Panc1 (cell line): ENCODE data around the gene EEF1A2. TPM values are rescaled to one million over a fixed set of nuclear protein-coding genes. Genes with fewer than 3 reads are reported as not detected.
A peak's percentile ranks its signal among the peaks of the same experiment; 100 is the strongest.

Experiments
- ATAC-seq: fragments of 200-7000 bp; cut with Tn5 transposase; 2 replicates; pipeline ENCODE4 v1.9.1; 2020; ENCODE audit warnings: mild to moderate bottlenecking, moderate library complexity
- BruUV-seq: library from RNA; stranded (reverse); fragments of 400-500 nt; replicated peaks from 2 replicates; lab custom pipeline; 2021; lab: Mats Ljungman, UMichigan
- CTCF ChIA-PET: fragments of 300-600 bp; sonication (Branson Sonifier 250); formaldehyde crosslinking; loops from one replicate; lab custom pipeline; 2022; ENCODE audit warnings: antibody characterized with exemption; lab: Charles Lee
- POLR2A ChIA-PET: fragments of 300-600 bp; sonication (Branson Sonifier 250); formaldehyde crosslinking; loops from one replicate; lab custom pipeline; 2022; ENCODE audit warnings: antibody characterized with exemption; lab: Charles Lee
- DNase-seq: peaks from one replicate; pipeline ENCODE4 v3.0.0-alpha.2; 2010; ENCODE audit warnings: low read depth, low spot score
- H3K27ac ChIP-seq: 2 replicates; pipeline ENCODE4 v1.5.1; 2011; ENCODE audit warnings: mild to moderate bottlenecking, low read length, inconsistent platforms
- H3K27me3 ChIP-seq: fragments of 200-500 bp; sonication (Bioruptor generic); 2 replicates; pipeline ENCODE4 v1.6.0; 2014; ENCODE audit warnings: low read length, inconsistent platforms; ENCODE audit not compliant: control insufficient read depth, insufficient read depth
- H3K36me3 ChIP-seq: fragments of 200-500 bp; sonication (Bioruptor generic); 2 replicates; pipeline ENCODE4 v1.5.1; 2014; ENCODE audit warnings: inconsistent platforms, mild to moderate bottlenecking, low read length, moderate library complexity; ENCODE audit not compliant: control insufficient read depth, insufficient read depth
- H3K4me1 ChIP-seq: 2 replicates; pipeline ENCODE4 v1.5.1; 2011; ENCODE audit warnings: inconsistent platforms, mild to moderate bottlenecking, low read length, moderate library complexity; ENCODE audit not compliant: control insufficient read depth, insufficient read depth
- H3K4me3 ChIP-seq, 2 experiments: 2 replicates each; pipeline ENCODE4 v1.5.1; 2011 to 2012; ENCODE audit warnings: low read depth in 2 of 2, low read length in 2 of 2, mild to moderate bottlenecking in 2 of 2, inconsistent platforms in 1 of 2, moderate library complexity in 1 of 2
- H3K9me3 ChIP-seq: fragments of 200-500 bp; sonication (Bioruptor generic); 2 replicates; pipeline ENCODE4 v1.5.1; 2014; ENCODE audit warnings: low read depth, mild to moderate bottlenecking, inconsistent platforms, low read length, moderate library complexity; ENCODE audit not compliant: control insufficient read depth, insufficient read depth
- POLR2AphosphoS5 ChIP-seq: IDR thresholded peaks from 2 replicates; pipeline ENCODE4 v1.6.1; 2012; ENCODE audit warnings: mild to moderate bottlenecking, low read depth, low read length, moderate library complexity
- REST ChIP-seq, 2 experiments: IDR thresholded peaks; 2 replicates each; pipeline ENCODE4 v1.6.1; 2011 to 2012; ENCODE audit warnings: low read depth in 2 of 2, control low read depth in 1 of 2, low read length in 1 of 2, mild to moderate bottlenecking in 1 of 2, moderate library complexity in 1 of 2; ENCODE audit not compliant: insufficient read depth in 1 of 2
- SIN3A ChIP-seq: IDR thresholded peaks from 2 replicates; pipeline ENCODE4 v1.6.1; 2012; ENCODE audit warnings: low read depth, mild to moderate bottlenecking, low read length, moderate library complexity, borderline replicate concordance; ENCODE audit not compliant: insufficient read depth
- TCF7L2 ChIP-seq: IDR thresholded peaks from 2 replicates; pipeline ENCODE4 v1.6.1; 2011; ENCODE audit warnings: mild to moderate bottlenecking, low read depth, low read length, inconsistent platforms
- in situ Hi-C: cut with HindIII; loops from 2 replicates; pipeline ENCODE4 v1.10.0; 2016; ENCODE audit warnings: low sequenced_read_pairs, low pct_unique_long_range_greater_than_20kb
- intact Hi-C: fragments of 100-400 bp; cut with micrococcal nuclease; formaldehyde crosslinking; loops from one replicate; pipeline ENCODE4 v1.10.0; 2022; ENCODE audit not compliant: unreplicated experiment
- total RNA-seq: library from RNA; stranded (reverse); gene quantifications from one replicate; pipeline ENCODE4 v1.2.1, GENCODE V29; 2021; ENCODE audit not compliant: unreplicated experiment
- TF ChIP-seq, protein P1 (sequence below): fragments of 450-650 bp; IDR thresholded peaks from 2 replicates; pipeline ENCODE4 v1.5.1; 2017; ENCODE audit warnings: mild to moderate bottlenecking

The EEF1A2 gene
- total RNA-seq, 1 experiment from 2014 or later: 178 TPM

- CTCF ChIA-PET: no interaction called here
- in situ Hi-C loops: no loop called here
Observed at GRCh38 chr20:63500151-63500901, 1.4 kb upstream of the EEF1A2 start.

GRCh38 chr20:63499338-63499969, 571 bp upstream of the EEF1A2 start:
- no peaks in the 10 kb centered on the region for H3K9me3 ChIP-seq
- CTCF ChIA-PET: no interaction called here
- peak overlapping the region; percentile 36 to 47 for H3K4me3 ChIP-seq
- POLR2A ChIA-PET: interaction anchor here (0.6 kb wide), 1 partner anchor 122 kb away, joined by 5 read pairs; no protein-coding TSS in a partner anchor
- in situ Hi-C loops: no loop called here
- no peaks in the 10 kb centered on the region for H3K27me3 ChIP-seq
- no TSS peak for BruUV-seq
- ATAC-seq (peak; percentile 7), DNase-seq (no peak)
- H3K27ac ChIP-seq: 0 out of 2 replicates have a peak overlapping the region, but pooled peaks have one; percentile 39
- TF ChIP-seq TCF7L2: no peak
- no peaks in the 10 kb centered on the region; the same call in 1 of the 2 replicates for H3K36me3 ChIP-seq
- peaks cover 18% of the 10 kb centered on the region for H3K4me1 ChIP-seq
- intact Hi-C loops: no loop called here

More at GRCh38 chr20:63500151-63500901, 1.4 kb upstream of the EEF1A2 start:
- no peak overlapping the region for H3K4me3 ChIP-seq
- no peaks in the 10 kb centered on the region for H3K27me3 ChIP-seq
- intact Hi-C loops: no loop called here
- no peak for ATAC-seq
- no peak for DNase-seq
- no peaks in the 10 kb centered on the region for H3K9me3 ChIP-seq
- no TSS peak for BruUV-seq
- H3K36me3 ChIP-seq: no peaks in the 10 kb centered on the region; the same call in 1 of the 2 replicates
- H3K27ac ChIP-seq: no peak overlapping the region
- no peak for TF ChIP-seq TCF7L2
- TF ChIP-seq REST (IDR thresholded peaks at IDR 0.05; ENCODE audit: insufficient read depth in 1 of 2, low read depth in 2 of 2, low read length in 1 of 2): no peak
- no peak for TF ChIP-seq SIN3A
- TF ChIP-seq, protein P1, sequence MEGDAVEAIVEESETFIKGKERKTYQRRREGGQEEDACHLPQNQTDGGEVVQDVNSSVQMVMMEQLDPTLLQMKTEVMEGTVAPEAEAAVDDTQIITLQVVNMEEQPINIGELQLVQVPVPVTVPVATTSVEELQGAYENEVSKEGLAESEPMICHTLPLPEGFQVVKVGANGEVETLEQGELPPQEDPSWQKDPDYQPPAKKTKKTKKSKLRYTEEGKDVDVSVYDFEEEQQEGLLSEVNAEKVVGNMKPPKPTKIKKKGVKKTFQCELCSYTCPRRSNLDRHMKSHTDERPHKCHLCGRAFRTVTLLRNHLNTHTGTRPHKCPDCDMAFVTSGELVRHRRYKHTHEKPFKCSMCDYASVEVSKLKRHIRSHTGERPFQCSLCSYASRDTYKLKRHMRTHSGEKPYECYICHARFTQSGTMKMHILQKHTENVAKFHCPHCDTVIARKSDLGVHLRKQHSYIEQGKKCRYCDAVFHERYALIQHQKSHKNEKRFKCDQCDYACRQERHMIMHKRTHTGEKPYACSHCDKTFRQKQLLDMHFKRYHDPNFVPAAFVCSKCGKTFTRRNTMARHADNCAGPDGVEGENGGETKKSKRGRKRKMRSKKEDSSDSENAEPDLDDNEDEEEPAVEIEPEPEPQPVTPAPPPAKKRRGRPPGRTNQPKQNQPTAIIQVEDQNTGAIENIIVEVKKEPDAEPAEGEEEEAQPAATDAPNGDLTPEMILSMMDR: no peak
- no peak for TF ChIP-seq POLR2AphosphoS5
- POLR2A ChIA-PET: no interaction called here
- peaks cover 18% of the 10 kb centered on the region for H3K4me1 ChIP-seq
